ENCODE results near the gene MYO9B.

The MYO9B gene

GRCh38 chr19:17075864-17076542, 426 bp downstream of the MYO9B start:
- no peak for DNase-seq (ENCODE audit: low read depth)
- no peak for TF ChIP-seq CTCF (conservative IDR thresholded peaks at IDR 0.05; ENCODE audit: low read length)
- peak overlapping the region; percentile 88 for H3K4me3 ChIP-seq (ENCODE audit: low read length)

- TF ChIP-seq CTCF (conservative IDR thresholded peaks at IDR 0.05; ENCODE audit: low read length): no peak
- peak overlapping the region; percentile 88 for H3K4me3 ChIP-seq (ENCODE audit: low read length)
- peak; percentile 22 for DNase-seq (ENCODE audit: low read depth)
Measured at GRCh38 chr19:17076543-17076991, 990 bp downstream of the MYO9B start.

GRCh38 chr19:17077447-17078028, 2.0 kb downstream of the MYO9B start:
- peak overlapping the region; percentile 88 for H3K4me3 ChIP-seq (ENCODE audit: low read length)
- DNase-seq (ENCODE audit: low read depth): no peak
- no peak for TF ChIP-seq CTCF (conservative IDR thresholded peaks at IDR 0.05; ENCODE audit: low read length)

- no peak overlapping the region for H3K4me3 ChIP-seq (ENCODE audit: low read length)
- TF ChIP-seq CTCF (conservative IDR thresholded peaks at IDR 0.05; ENCODE audit: low read length): no peak
- no peak for DNase-seq (ENCODE audit: low read depth)
Measured at GRCh38 chr19:17078036-17078919, 2.7 kb downstream of the MYO9B start.

GRCh38 chr19:17078920-17079709, 3.5 kb downstream of the MYO9B start:
- TF ChIP-seq CTCF (conservative IDR thresholded peaks at IDR 0.05; ENCODE audit: low read length): no peak
- H3K4me3 ChIP-seq (ENCODE audit: low read length): peak overlapping the region; percentile 68
- DNase-seq (ENCODE audit: low read depth): no peak

GRCh38 chr19:17079710-17080439, 4.3 kb downstream of the MYO9B start:
- peak; percentile 98 for DNase-seq (ENCODE audit: low read depth)
- peak; percentile 82 for TF ChIP-seq CTCF (conservative IDR thresholded peaks at IDR 0.05; ENCODE audit: low read length)
- H3K4me3 ChIP-seq (ENCODE audit: low read length): peak overlapping the region; percentile 68

Data from AG10803 (cell line).